ENCODE measurements around the gene CCDC40.

DNA sequence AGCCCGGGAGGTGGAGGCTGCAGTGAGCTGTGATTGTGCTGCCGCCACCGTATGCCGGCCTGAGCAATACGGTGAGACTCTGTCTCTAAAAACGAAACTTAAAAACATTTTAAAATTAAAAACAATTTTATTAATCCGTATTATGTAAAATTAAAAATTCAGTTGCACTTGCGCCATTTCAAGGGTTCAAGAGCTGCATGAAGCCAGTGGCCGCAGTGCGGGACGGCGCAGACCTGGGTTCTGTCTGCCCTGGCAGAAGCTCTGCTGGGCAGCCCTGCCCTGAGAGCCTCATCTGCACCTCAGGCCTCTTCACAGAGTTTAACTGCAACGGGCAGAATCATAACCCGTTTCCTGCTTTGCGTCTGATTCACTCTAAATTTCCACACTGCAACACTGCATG lies 32.5 kb upstream of the CCDC40 start:
- TF ChIP-seq CTCF (IDR thresholded peaks at IDR 0.05 in 2 of 3, conservative IDR thresholded peaks at IDR 0.05 in 1 of 3; ENCODE audit: control insufficient read depth in 2 of 3, extremely low read depth in 1 of 3, insufficient read depth in 1 of 3, low read depth in 3 of 3, low read length in 3 of 3) (no peak), HDAC6 (IDR thresholded peaks at IDR 0.05; ENCODE audit: unreplicated experiment) (no peak), POLR2AphosphoS2 (IDR thresholded peaks at IDR 0.05; ENCODE audit: low read depth, low read length) (no peak), REST (IDR thresholded peaks at IDR 0.05; ENCODE audit: low read depth, low read length) (no peak), IRF3 (IDR thresholded peaks at IDR 0.05) (no peak)
- TF ChIP-seq, protein P1, sequence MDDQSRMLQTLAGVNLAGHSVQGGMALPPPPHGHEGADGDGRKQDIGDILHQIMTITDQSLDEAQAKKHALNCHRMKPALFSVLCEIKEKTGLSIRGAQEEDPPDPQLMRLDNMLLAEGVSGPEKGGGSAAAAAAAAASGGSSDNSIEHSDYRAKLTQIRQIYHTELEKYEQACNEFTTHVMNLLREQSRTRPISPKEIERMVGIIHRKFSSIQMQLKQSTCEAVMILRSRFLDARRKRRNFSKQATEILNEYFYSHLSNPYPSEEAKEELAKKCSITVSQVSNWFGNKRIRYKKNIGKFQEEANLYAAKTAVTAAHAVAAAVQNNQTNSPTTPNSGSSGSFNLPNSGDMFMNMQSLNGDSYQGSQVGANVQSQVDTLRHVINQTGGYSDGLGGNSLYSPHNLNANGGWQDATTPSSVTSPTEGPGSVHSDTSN (IDR thresholded peaks at IDR 0.05; ENCODE audit: insufficient replicate concordance, low read depth, low read length), result no peak
